HG02610 (cell line): ENCODE measurements around the gene DCTN3.

Source experiments
- ATAC-seq: cut with Tn5 transposase; IDR thresholded peaks from one replicate; pipeline ENCODE4 v1.9.1; 2021; ENCODE audit warnings: mild to moderate bottlenecking, moderate library complexity; ENCODE audit not compliant: unreplicated experiment

The DCTN3 gene

GRCh38 chr9:34624475-34625185 is 4.3 kb upstream of the DCTN3 start:
- ATAC-seq = no peak

GRCh38 chr9:34623374-34624235 is 3.3 kb upstream of the DCTN3 start:
- ATAC-seq = no peak

GRCh38 chr9:34615132-34615531 is 5.2 kb downstream of the DCTN3 start:
- ATAC-seq = no peak

GRCh38 chr9:34612788-34613390 is 7.4 kb downstream of the DCTN3 start:
- no peak for ATAC-seq

GRCh38 chr9:34611811-34612787 is 8.2 kb downstream of the DCTN3 start, which contains the start of gene RPP25L:
Gene RPP25L (minus strand): TSS chr9:34612097. CDS start chr9:34611296, 801 bp downstream.
- ATAC-seq = peak; percentile 83

GRCh38 chr9:34611251-34611810 is 9.0 kb downstream of the DCTN3 start:
- ATAC-seq = no peak

GRCh38 chr9:34610434-34611206 is 9.7 kb downstream of the DCTN3 start:
- ATAC-seq = no peak

GRCh38 chr9:34607331-34607730 is 13.0 kb downstream of the DCTN3 start:
- ATAC-seq = no peak

- ATAC-seq = no peak
These were observed 13.4 kb downstream of the DCTN3 start for GRCh38 chr9:34606905-34607304.

GRCh38 chr9:34606190-34606589 is 14.1 kb downstream of the DCTN3 start:
- no peak for ATAC-seq

- ATAC-seq = peak; percentile 74
These were observed 16.6 kb downstream of the DCTN3 start for GRCh38 chr9:34603610-34604231.

GRCh38 chr9:34601937-34602573 is 18.2 kb downstream of the DCTN3 start:
- ATAC-seq = no peak

GRCh38 chr9:34600908-34601307 is 19.4 kb downstream of the DCTN3 start:
- no peak for ATAC-seq

- ATAC-seq = no peak
These were observed 20.7 kb downstream of the DCTN3 start for GRCh38 chr9:34599546-34599945.

GRCh38 chr9:34594177-34594576 is 26.1 kb downstream of the DCTN3 start:
- no peak for ATAC-seq

GRCh38 chr9:34592895-34593601 is 27.2 kb downstream of the DCTN3 start:
- no peak for ATAC-seq

- ATAC-seq = no peak
These were observed 28.1 kb downstream of the DCTN3 start for GRCh38 chr9:34591917-34592866.
